Measurements from ENCODE around the gene EPHA10.

Gene EPHA10

GRCh38 chr1:37676281-37677142 is 88.4 kb downstream of the EPHA10 start:
- DNase-seq (ENCODE audit: low spot score): no peak

DNA sequence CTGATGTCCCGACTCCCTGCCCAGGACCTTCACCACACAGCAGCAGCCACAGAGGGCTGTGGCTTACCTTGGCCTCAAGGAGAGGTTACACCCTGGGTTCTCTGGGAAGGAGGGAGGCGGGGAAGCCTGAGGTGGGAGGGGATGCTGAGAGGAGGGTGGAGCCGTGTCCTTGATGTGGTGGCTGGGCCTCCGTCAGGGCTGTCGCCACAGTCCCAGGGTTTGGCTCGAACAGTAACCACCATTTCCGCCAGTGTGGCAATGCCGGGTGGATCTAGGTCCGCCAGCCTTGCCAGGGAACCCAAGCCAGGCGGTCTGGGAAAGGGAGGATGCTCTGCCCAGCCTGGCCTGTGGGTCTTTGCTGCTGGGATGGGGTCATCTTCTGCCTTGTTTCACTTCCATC is 91.0 kb downstream of the EPHA10 start:
- DNase-seq (ENCODE audit: low spot score): no peak

- no peak for DNase-seq (ENCODE audit: low spot score)
Observed at GRCh38 chr1:37672136-37672870, 92.6 kb downstream of the EPHA10 start.

- no peak for DNase-seq (ENCODE audit: low spot score)
Observed at GRCh38 chr1:37671261-37671660, 93.7 kb downstream of the EPHA10 start.

GRCh38 chr1:37670133-37670532 is 94.8 kb downstream of the EPHA10 start:
- no peak for DNase-seq (ENCODE audit: low spot score)

GRCh38 chr1:37667023-37667671 is 97.8 kb downstream of the EPHA10 start:
- DNase-seq (ENCODE audit: low spot score): no peak

GRCh38 chr1:37666241-37666867 is 98.6 kb downstream of the EPHA10 start:
- DNase-seq (ENCODE audit: low spot score): no peak

Measured in kidney capillary endothelial cell (primary cell).